SH-SY5Y (cell line): ENCODE results near the gene BRSK2.

Experiments used
- GATA2 ChIP-seq: IDR thresholded peaks from 2 replicates; pipeline ENCODE4 v1.6.1; 2011; ENCODE audit warnings: mild to moderate bottlenecking, low read depth, low read length
- GATA3 ChIP-seq: IDR thresholded peaks from 2 replicates; pipeline ENCODE4 v1.6.1; 2011; ENCODE audit warnings: low read depth, mild to moderate bottlenecking, low read length, moderate library complexity

GRCh38 chr11:1369371-1370005 is 20.2 kb upstream of the BRSK2 start:
- TF ChIP-seq GATA2 (no peak), GATA3 (no peak)
